Activated T-cell treated with anti-CD3 and anti-CD28 coated beads, Interleukin-2, amount 50 U/mL, for 24 hours (primary cell): ENCODE measurements around the gene SLC1A2.

ENCODE experiments used
- DNase-seq: peaks from one replicate; pipeline ENCODE4 v3.0.0-alpha.2; 2020
- H3K27ac Mint-ChIP-seq: 2 replicates; pipeline ENCODE4 v1.8.0; 2020; ENCODE audit warnings: mild to moderate bottlenecking, mixed read lengths
- H3K27me3 Mint-ChIP-seq: 2 replicates; pipeline ENCODE4 v1.8.0; 2020; ENCODE audit warnings: mixed read lengths
- H3K36me3 Mint-ChIP-seq: 2 replicates; pipeline ENCODE4 v1.8.0; 2020; ENCODE audit warnings: low read depth, mixed read lengths
- H3K4me1 Mint-ChIP-seq: 2 replicates; pipeline ENCODE4 v1.8.0; 2020; ENCODE audit warnings: low read depth, mixed read lengths
- H3K4me3 Mint-ChIP-seq: 2 replicates; pipeline ENCODE4 v1.8.0; 2020; ENCODE audit warnings: mild to moderate bottlenecking, moderate library complexity, mixed read lengths
- H3K9me3 Mint-ChIP-seq: 2 replicates; pipeline ENCODE4 v1.8.0; 2020; ENCODE audit warnings: mixed read lengths

Gene SLC1A2

GRCh38 chr11:35394941-35395340, 24.4 kb downstream of the SLC1A2 start:
- Mint-ChIP-seq H3K4me3 (no peak overlapping the region), H3K27ac (no peak overlapping the region), H3K4me1 (peaks cover 25% of the 10 kb centered on the region), H3K27me3 (peaks cover 9% of the 10 kb centered on the region), H3K36me3 (no peaks in the 10 kb centered on the region), H3K9me3 (no peaks in the 10 kb centered on the region)
- no peak for DNase-seq

GRCh38 chr11:35393098-35393497, 26.3 kb downstream of the SLC1A2 start:
- H3K4me3 Mint-ChIP-seq = no peak overlapping the region
- no peaks in the 10 kb centered on the region for H3K36me3 Mint-ChIP-seq
- DNase-seq = no peak
- peaks cover 5% of the 10 kb centered on the region for H3K27me3 Mint-ChIP-seq
- H3K27ac Mint-ChIP-seq = no peak overlapping the region
- H3K9me3 Mint-ChIP-seq = no peaks in the 10 kb centered on the region
- H3K4me1 Mint-ChIP-seq = peaks cover 27% of the 10 kb centered on the region

- DNase-seq = peak; percentile 92
- H3K27ac Mint-ChIP-seq = no peak overlapping the region
- no peaks in the 10 kb centered on the region for H3K36me3 Mint-ChIP-seq
- H3K27me3 Mint-ChIP-seq = no peaks in the 10 kb centered on the region
- no peaks in the 10 kb centered on the region for H3K9me3 Mint-ChIP-seq
- peaks cover 33% of the 10 kb centered on the region for H3K4me1 Mint-ChIP-seq
- no peak overlapping the region for H3K4me3 Mint-ChIP-seq
Measured at GRCh38 chr11:35391922-35392688, 27.3 kb downstream of the SLC1A2 start.

GRCh38 chr11:35390737-35391682, 28.3 kb downstream of the SLC1A2 start:
- peaks cover 36% of the 10 kb centered on the region for H3K4me1 Mint-ChIP-seq
- peak overlapping the region; percentile 23 for H3K4me3 Mint-ChIP-seq
- H3K36me3 Mint-ChIP-seq = no peaks in the 10 kb centered on the region
- no peaks in the 10 kb centered on the region for H3K27me3 Mint-ChIP-seq
- no peaks in the 10 kb centered on the region for H3K9me3 Mint-ChIP-seq
- H3K27ac Mint-ChIP-seq = peak overlapping the region; percentile 27
- DNase-seq = peak; percentile 46

- Mint-ChIP-seq H3K9me3 (no peaks in the 10 kb centered on the region), H3K36me3 (no peaks in the 10 kb centered on the region), H3K27me3 (no peaks in the 10 kb centered on the region), H3K4me3 (no peak overlapping the region), H3K27ac (peak overlapping the region; percentile 74), H3K4me1 (peaks cover 36% of the 10 kb centered on the region)
- DNase-seq = peak; percentile 39
Measured at GRCh38 chr11:35389897-35390465, 29.4 kb downstream of the SLC1A2 start.

GRCh38 chr11:35389112-35389511, 30.2 kb downstream of the SLC1A2 start:
- H3K27me3 Mint-ChIP-seq = no peaks in the 10 kb centered on the region
- H3K27ac Mint-ChIP-seq = no peak overlapping the region

GRCh38 chr11:35388061-35388460, 31.3 kb downstream of the SLC1A2 start:
- Mint-ChIP-seq H3K4me1 (peaks cover 36% of the 10 kb centered on the region), H3K9me3 (no peaks in the 10 kb centered on the region), H3K27ac (no peak overlapping the region), H3K36me3 (no peaks in the 10 kb centered on the region), H3K27me3 (no peaks in the 10 kb centered on the region), H3K4me3 (no peak overlapping the region)
- DNase-seq = no peak

More at GRCh38 chr11:35389112-35389511, 30.2 kb downstream of the SLC1A2 start:
- Mint-ChIP-seq H3K4me3 (no peak overlapping the region), H3K9me3 (no peaks in the 10 kb centered on the region), H3K36me3 (no peaks in the 10 kb centered on the region), H3K4me1 (peaks cover 36% of the 10 kb centered on the region)
- no peak for DNase-seq

GRCh38 chr11:35387111-35387982, 32.0 kb downstream of the SLC1A2 start:
- Mint-ChIP-seq H3K4me3 (no peak overlapping the region), H3K9me3 (no peaks in the 10 kb centered on the region), H3K4me1 (peaks cover 33% of the 10 kb centered on the region), H3K27ac (no peak overlapping the region), H3K36me3 (no peaks in the 10 kb centered on the region), H3K27me3 (no peaks in the 10 kb centered on the region)
- no peak for DNase-seq

GRCh38 chr11:35383953-35384352, 35.4 kb downstream of the SLC1A2 start:
- Mint-ChIP-seq H3K27ac (no peak overlapping the region), H3K36me3 (no peaks in the 10 kb centered on the region), H3K27me3 (no peaks in the 10 kb centered on the region), H3K9me3 (no peaks in the 10 kb centered on the region), H3K4me1 (peaks cover 11% of the 10 kb centered on the region), H3K4me3 (no peak overlapping the region)
- no peak for DNase-seq

GRCh38 chr11:35381709-35382322, 37.5 kb downstream of the SLC1A2 start:
- no peak overlapping the region for H3K27ac Mint-ChIP-seq
- DNase-seq = no peak
- no peaks in the 10 kb centered on the region for H3K36me3 Mint-ChIP-seq
- H3K9me3 Mint-ChIP-seq = no peaks in the 10 kb centered on the region
- H3K4me1 Mint-ChIP-seq = peaks cover 2% of the 10 kb centered on the region
- no peak overlapping the region for H3K4me3 Mint-ChIP-seq
- no peaks in the 10 kb centered on the region for H3K27me3 Mint-ChIP-seq

GRCh38 chr11:35380603-35381002, 38.8 kb downstream of the SLC1A2 start:
- H3K9me3 Mint-ChIP-seq = no peaks in the 10 kb centered on the region
- H3K27ac Mint-ChIP-seq = no peak overlapping the region
- no peak for DNase-seq
- peaks cover 2% of the 10 kb centered on the region for H3K4me1 Mint-ChIP-seq
- no peaks in the 10 kb centered on the region for H3K27me3 Mint-ChIP-seq
- H3K4me3 Mint-ChIP-seq = no peak overlapping the region
- no peaks in the 10 kb centered on the region for H3K36me3 Mint-ChIP-seq

GRCh38 chr11:35377262-35377661, 42.1 kb downstream of the SLC1A2 start:
- Mint-ChIP-seq H3K9me3 (no peaks in the 10 kb centered on the region), H3K27ac (no peak overlapping the region), H3K4me3 (no peak overlapping the region), H3K27me3 (no peaks in the 10 kb centered on the region), H3K36me3 (no peaks in the 10 kb centered on the region), H3K4me1 (peaks cover 4% of the 10 kb centered on the region)
- no peak for DNase-seq

GRCh38 chr11:35376613-35377012, 42.7 kb downstream of the SLC1A2 start:
- Mint-ChIP-seq H3K27ac (no peak overlapping the region), H3K4me3 (no peak overlapping the region), H3K4me1 (peaks cover 1% of the 10 kb centered on the region), H3K9me3 (no peaks in the 10 kb centered on the region), H3K36me3 (no peaks in the 10 kb centered on the region), H3K27me3 (no peaks in the 10 kb centered on the region)
- no peak for DNase-seq
